MCF 10A (cell line): ENCODE results near the gene FXYD5. TPM values are rescaled to one million over a fixed set of nuclear protein-coding genes. Genes with fewer than 3 reads are reported as not detected.

Source experiments
- BruUV-seq: library from RNA; stranded (reverse); fragments of 400-500 nt; replicated peaks from 2 replicates; lab custom pipeline; 2021; lab: Mats Ljungman, UMichigan
- CTCF ChIA-PET: fragments of 300-600 bp; sonication (Branson Sonifier 250); formaldehyde crosslinking; extraction: SDS; loops from one replicate; lab custom pipeline; 2021; ENCODE audit warnings: antibody characterized with exemption, inconsistent platforms; lab: Yijun Ruan, JAX
- POLR2A ChIA-PET: fragments of 300-600, 350-650 bp; sonication (Branson Sonifier 250); formaldehyde crosslinking; extraction: SDS; loops from one replicate; lab custom pipeline; 2020; ENCODE audit warnings: antibody characterized with exemption, inconsistent platforms; lab: Yijun Ruan, JAX
- DNase-seq: peaks from one replicate; pipeline ENCODE4 v3.0.0-alpha.2; 2018; ENCODE audit not compliant: unreplicated experiment
- H3K27ac Mint-ChIP-seq: one replicate; pipeline ENCODE4 v1.8.0; 2022; ENCODE audit warnings: mild to moderate bottlenecking, low read depth, mixed read lengths; ENCODE audit not compliant: unreplicated experiment
- H3K27me3 Mint-ChIP-seq: one replicate; pipeline ENCODE4 v1.8.0; 2022; ENCODE audit warnings: mixed read lengths; ENCODE audit not compliant: insufficient read depth, unreplicated experiment
- H3K36me3 Mint-ChIP-seq: one replicate; pipeline ENCODE4 v1.8.0; 2022; ENCODE audit warnings: mild to moderate bottlenecking, moderate library complexity, mixed read lengths; ENCODE audit not compliant: insufficient read depth, unreplicated experiment
- H3K4me1 Mint-ChIP-seq: one replicate; pipeline ENCODE4 v1.8.0; 2022; ENCODE audit warnings: mixed read lengths; ENCODE audit not compliant: insufficient read depth, unreplicated experiment
- H3K4me3 Mint-ChIP-seq: one replicate; pipeline ENCODE4 v1.8.0; 2022; ENCODE audit warnings: mild to moderate bottlenecking, moderate library complexity, mixed read lengths; ENCODE audit not compliant: unreplicated experiment
- H3K9me3 Mint-ChIP-seq: one replicate; pipeline ENCODE4 v1.8.0; 2022; ENCODE audit warnings: mixed read lengths; ENCODE audit not compliant: unreplicated experiment
- intact Hi-C: fragments of 100-400 bp; cut with micrococcal nuclease; formaldehyde crosslinking; loops from 2 replicates; pipeline ENCODE4 v1.14.1; 2022
- total RNA-seq: library from RNA; stranded (reverse); gene quantifications from 2 replicates; pipeline ENCODE4 v1.2.3, GENCODE V29; 2022
- TF ChIP-seq, protein P1 (sequence below): fragments of 200-600 bp; IDR thresholded peaks from one replicate; pipeline ENCODE4 v1.8.0; 2022; ENCODE audit warnings: antibody characterized with exemption, mild to moderate bottlenecking; ENCODE audit not compliant: unreplicated experiment

The FXYD5 gene
- total RNA-seq, 1 experiment from 2014 or later: 150 TPM

DNA sequence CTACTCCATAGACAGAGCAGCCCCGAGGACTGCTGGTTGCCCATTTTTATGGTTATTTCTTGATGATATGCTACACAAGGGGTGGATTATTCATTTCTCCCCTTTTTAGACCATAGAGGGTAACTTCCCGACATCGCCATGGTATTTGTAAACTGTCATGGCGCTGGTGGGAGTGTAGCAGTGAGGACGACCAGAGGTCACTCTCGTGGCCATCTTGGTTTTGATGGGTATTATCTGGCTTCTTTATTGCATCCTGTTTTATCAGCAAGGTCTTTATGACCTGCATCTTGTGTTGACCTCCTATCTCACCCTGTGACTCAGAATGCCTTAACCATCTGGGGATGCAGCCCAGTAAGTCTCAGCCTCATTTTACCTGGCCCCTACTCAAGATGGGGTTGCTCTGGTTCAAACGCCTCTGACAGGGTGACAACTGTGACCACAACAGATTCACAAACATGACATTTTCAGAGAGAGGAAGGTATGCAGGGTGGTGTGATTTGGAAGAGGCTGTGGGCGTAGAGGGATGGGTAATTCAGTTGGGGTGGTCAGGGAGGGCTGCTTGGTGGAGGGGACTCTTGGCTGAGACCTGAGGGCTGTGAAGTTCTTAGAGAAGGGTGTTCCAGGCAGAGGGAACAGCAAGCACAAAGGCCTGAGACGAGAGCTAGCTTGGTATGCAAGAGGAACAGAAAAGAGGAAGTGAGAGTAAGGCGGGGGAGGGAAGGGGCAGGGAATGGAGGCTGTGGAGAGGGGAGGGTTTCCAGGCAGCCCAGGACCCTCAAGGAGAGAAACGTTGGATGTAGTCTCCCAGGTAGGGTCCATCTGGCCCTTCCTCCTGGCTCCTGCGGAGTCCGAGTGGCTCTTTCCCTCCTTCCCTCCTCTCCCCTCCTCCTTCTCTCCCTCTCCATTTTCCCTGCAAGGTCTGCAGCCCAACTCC, 50.5 kb downstream of the FXYD5 start:
- no peaks in the 10 kb centered on the region for H3K9me3 Mint-ChIP-seq
- BruUV-seq: no TSS peak
- H3K4me3 Mint-ChIP-seq: no peak overlapping the region
- CTCF ChIA-PET: interaction anchor here (0.6 kb wide), 1 partner anchor 36 kb away, joined by 3 read pairs; no protein-coding TSS in a partner anchor
- TF ChIP-seq, protein P1, sequence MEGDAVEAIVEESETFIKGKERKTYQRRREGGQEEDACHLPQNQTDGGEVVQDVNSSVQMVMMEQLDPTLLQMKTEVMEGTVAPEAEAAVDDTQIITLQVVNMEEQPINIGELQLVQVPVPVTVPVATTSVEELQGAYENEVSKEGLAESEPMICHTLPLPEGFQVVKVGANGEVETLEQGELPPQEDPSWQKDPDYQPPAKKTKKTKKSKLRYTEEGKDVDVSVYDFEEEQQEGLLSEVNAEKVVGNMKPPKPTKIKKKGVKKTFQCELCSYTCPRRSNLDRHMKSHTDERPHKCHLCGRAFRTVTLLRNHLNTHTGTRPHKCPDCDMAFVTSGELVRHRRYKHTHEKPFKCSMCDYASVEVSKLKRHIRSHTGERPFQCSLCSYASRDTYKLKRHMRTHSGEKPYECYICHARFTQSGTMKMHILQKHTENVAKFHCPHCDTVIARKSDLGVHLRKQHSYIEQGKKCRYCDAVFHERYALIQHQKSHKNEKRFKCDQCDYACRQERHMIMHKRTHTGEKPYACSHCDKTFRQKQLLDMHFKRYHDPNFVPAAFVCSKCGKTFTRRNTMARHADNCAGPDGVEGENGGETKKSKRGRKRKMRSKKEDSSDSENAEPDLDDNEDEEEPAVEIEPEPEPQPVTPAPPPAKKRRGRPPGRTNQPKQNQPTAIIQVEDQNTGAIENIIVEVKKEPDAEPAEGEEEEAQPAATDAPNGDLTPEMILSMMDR: no peak
- POLR2A ChIA-PET: interaction anchor here (1.1 to 1.4 kb wide), 3 partner anchors 9 to 38 kb away, joined by 3 to 6 read pairs (median 4); no protein-coding TSS in a partner anchor
- H3K27me3 Mint-ChIP-seq: peaks cover 3% of the 10 kb centered on the region
- no peak for DNase-seq
- no peaks in the 10 kb centered on the region for H3K36me3 Mint-ChIP-seq
- intact Hi-C loops: no loop called here
- no peak overlapping the region for H3K27ac Mint-ChIP-seq
- H3K4me1 Mint-ChIP-seq: no peaks in the 10 kb centered on the region

- Mint-ChIP-seq H3K27me3 (no peaks in the 10 kb centered on the region), H3K27ac (no peak overlapping the region), H3K9me3 (no peaks in the 10 kb centered on the region), H3K36me3 (no peaks in the 10 kb centered on the region), H3K4me3 (no peak overlapping the region), H3K4me1 (no peaks in the 10 kb centered on the region)
- ChIA-PET POLR2A (interaction anchor here (0.8 to 1.2 kb wide), 2 partner anchors 39 to 88 kb away, joined by 3 read pairs; no protein-coding TSS in a partner anchor), CTCF (no interaction called here)
- intact Hi-C loops: no loop called here
- no TSS peak for BruUV-seq
- DNase-seq: no peak
- TF ChIP-seq, protein P1: no peak
Measured at GRCh38 chr19:35205733-35206323, 51.3 kb downstream of the FXYD5 start.

- intact Hi-C loops: no loop called here
- no peak overlapping the region for H3K27ac Mint-ChIP-seq
- no peaks in the 10 kb centered on the region for H3K9me3 Mint-ChIP-seq
- H3K27me3 Mint-ChIP-seq: no peaks in the 10 kb centered on the region
- DNase-seq: no peak
- CTCF ChIA-PET: no interaction called here
- no peaks in the 10 kb centered on the region for H3K4me1 Mint-ChIP-seq
- BruUV-seq: no TSS peak
- H3K36me3 Mint-ChIP-seq: no peaks in the 10 kb centered on the region
- TF ChIP-seq, protein P1: no peak
- no peak overlapping the region for H3K4me3 Mint-ChIP-seq
- POLR2A ChIA-PET: interaction anchor here (0.6 to 1.2 kb wide), 3 partner anchors 39 to 88 kb away, joined by 3 read pairs; no protein-coding TSS in a partner anchor
Measured at GRCh38 chr19:35206379-35206778, 51.8 kb downstream of the FXYD5 start.

DNA sequence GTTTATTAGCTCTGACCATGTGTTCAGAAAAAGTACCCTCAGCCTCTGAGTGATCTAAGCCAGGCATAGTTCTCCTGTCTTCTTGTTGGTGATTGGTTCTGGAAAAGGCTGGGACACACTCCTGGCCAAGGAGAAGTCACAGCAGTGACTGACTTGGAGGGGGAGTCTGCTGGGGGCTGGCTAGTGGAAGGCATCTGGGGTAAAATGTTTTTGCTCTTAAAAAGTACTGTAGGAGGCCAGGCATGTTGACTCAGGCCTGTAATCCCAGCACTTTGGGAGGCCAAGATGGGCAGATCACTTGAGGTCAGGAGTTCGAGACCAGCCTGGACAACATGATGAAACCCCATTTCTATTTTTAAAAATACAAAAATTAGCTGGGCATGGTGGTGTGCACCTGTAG, 52.3 kb downstream of the FXYD5 start:
- no TSS peak for BruUV-seq
- TF ChIP-seq, protein P1: no peak
- Mint-ChIP-seq H3K4me1 (no peaks in the 10 kb centered on the region), H3K36me3 (no peaks in the 10 kb centered on the region), H3K4me3 (no peak overlapping the region), H3K9me3 (no peaks in the 10 kb centered on the region), H3K27ac (no peak overlapping the region), H3K27me3 (no peaks in the 10 kb centered on the region)
- intact Hi-C loops: no loop called here
- POLR2A ChIA-PET: interaction anchor here (0.6 to 0.8 kb wide), 2 partner anchors 61 to 89 kb away, joined by 3 read pairs; no protein-coding TSS in a partner anchor
- CTCF ChIA-PET: interaction anchor here (0.6 kb wide), 1 partner anchor 53 kb away, joined by 3 read pairs; no protein-coding TSS in a partner anchor
- no peak for DNase-seq
